ENCODE results near the gene ARHGAP20. TPM values are rescaled to one million over a fixed set of nuclear protein-coding genes. Genes with fewer than 3 reads are reported as not detected.
A peak's percentile ranks its signal among the peaks of the same experiment; 100 is the strongest.

ARHGAP20 gene
- total and polyA plus RNA-seq, 7 donors, result 0.69 to 5.3 (median 2.2) TPM

DNA sequence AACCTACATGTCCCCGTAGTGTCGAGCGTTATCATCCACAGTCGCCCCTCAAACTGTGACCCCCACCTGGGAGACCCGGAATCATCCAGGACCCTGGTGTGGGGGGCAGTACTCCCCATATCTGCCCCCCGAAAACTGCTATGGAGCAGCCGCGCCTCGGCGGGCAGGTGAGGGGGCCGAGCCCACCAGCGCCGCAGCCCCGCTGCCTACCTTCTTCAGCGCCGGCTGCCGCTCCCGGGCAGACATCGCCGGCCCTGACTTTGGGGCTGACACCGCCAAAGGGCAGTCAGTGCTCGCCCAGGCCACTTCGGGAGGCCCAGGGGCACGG, 825 bp downstream of the ARHGAP20 start:
- Histone ChIP-seq H3K27ac (peak overlapping the region; percentile 77 to 88 (median 82)), H3K36me3 (no peaks in the 10 kb centered on the region), H3K9me3 (no peaks in the 10 kb centered on the region), H3K4me1 (peaks cover 0 to 29% (median 19%) of the 10 kb centered on the region in 4 donors), H3K4me3 (peak overlapping the region; percentile 55 to 76 (median 62)), H3K27me3 (no peaks in the 10 kb centered on the region)
- no peak for DNase-seq
- WGBS, 2 donors, result 1 to 2% methylated on average over 24 of the region's 24 CpGs
- intact Hi-C loops (cut with DNase I), result loop anchor here (10.0 kb wide), 1 partner anchor 373 kb away; no protein-coding TSS in a partner anchor
- TF ChIP-seq EP300 (IDR thresholded peaks at IDR 0.05) (no peak), POLR2A (IDR thresholded peaks at IDR 0.05) (no peak)

DNA sequence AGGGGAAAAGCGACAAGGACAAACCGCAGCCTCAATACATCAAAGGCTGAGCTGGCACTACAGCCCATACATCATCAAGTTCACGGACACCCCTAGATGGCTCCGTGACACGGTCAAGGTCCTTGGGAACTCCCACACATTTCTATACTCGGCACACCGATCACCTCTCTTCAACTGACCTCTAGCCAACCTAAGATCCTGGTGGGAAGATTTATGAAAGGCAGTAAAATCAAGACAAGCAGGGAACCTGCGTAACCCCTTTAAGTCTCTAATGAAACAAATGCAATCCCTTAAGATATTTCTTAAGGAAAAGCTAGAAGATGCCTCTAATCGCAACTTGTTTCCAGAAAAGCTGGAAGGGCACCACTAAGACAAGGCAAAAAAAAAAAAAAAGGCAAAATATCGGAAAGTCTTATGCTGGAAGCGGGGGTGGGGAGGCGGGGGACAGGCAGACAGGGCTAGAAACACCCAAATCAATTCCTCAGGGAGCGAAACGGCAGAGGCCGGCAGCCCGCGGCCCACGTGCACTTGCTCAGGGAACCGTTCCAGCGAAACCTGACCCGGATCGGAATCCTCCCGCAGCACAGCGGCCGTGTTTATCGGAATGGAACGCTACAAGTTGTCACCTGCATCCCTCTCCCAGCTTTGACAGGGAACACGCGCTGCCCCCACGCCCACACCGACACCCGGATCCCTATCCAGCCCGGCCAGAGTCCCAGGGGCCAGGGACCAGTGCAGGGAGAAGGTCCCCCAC, 1.4 kb downstream of the ARHGAP20 start:
- no peaks in the 10 kb centered on the region for H3K36me3 ChIP-seq
- intact Hi-C loops (cut with DNase I), result loop anchor here (10.0 kb wide), 1 partner anchor 374 kb away; no protein-coding TSS in a partner anchor
- 1 to 5% methylated on average over 33 of the region's 33 CpGs for WGBS, 2 donors
- no peaks in the 10 kb centered on the region for H3K27me3 ChIP-seq
- H3K27ac ChIP-seq, result peak overlapping the region; percentile 77 to 88 (median 82)
- TF ChIP-seq POLR2AphosphoS5 (IDR thresholded peaks at IDR 0.05) (no peak), POLR2A (IDR thresholded peaks at IDR 0.05) (no peak), EP300 (IDR thresholded peaks at IDR 0.05) (no peak)
- TF ChIP-seq, protein P1, sequence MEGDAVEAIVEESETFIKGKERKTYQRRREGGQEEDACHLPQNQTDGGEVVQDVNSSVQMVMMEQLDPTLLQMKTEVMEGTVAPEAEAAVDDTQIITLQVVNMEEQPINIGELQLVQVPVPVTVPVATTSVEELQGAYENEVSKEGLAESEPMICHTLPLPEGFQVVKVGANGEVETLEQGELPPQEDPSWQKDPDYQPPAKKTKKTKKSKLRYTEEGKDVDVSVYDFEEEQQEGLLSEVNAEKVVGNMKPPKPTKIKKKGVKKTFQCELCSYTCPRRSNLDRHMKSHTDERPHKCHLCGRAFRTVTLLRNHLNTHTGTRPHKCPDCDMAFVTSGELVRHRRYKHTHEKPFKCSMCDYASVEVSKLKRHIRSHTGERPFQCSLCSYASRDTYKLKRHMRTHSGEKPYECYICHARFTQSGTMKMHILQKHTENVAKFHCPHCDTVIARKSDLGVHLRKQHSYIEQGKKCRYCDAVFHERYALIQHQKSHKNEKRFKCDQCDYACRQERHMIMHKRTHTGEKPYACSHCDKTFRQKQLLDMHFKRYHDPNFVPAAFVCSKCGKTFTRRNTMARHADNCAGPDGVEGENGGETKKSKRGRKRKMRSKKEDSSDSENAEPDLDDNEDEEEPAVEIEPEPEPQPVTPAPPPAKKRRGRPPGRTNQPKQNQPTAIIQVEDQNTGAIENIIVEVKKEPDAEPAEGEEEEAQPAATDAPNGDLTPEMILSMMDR (IDR thresholded peaks at IDR 0.05), result no peak
- peaks cover 0 to 29% (median 19%) of the 10 kb centered on the region in 4 donors for H3K4me1 ChIP-seq
- H3K4me3 ChIP-seq, result peak overlapping the region; percentile 55 to 76 (median 62)
- H3K9me3 ChIP-seq, result no peaks in the 10 kb centered on the region
- DNase-seq, result peak; percentile 79

DNA sequence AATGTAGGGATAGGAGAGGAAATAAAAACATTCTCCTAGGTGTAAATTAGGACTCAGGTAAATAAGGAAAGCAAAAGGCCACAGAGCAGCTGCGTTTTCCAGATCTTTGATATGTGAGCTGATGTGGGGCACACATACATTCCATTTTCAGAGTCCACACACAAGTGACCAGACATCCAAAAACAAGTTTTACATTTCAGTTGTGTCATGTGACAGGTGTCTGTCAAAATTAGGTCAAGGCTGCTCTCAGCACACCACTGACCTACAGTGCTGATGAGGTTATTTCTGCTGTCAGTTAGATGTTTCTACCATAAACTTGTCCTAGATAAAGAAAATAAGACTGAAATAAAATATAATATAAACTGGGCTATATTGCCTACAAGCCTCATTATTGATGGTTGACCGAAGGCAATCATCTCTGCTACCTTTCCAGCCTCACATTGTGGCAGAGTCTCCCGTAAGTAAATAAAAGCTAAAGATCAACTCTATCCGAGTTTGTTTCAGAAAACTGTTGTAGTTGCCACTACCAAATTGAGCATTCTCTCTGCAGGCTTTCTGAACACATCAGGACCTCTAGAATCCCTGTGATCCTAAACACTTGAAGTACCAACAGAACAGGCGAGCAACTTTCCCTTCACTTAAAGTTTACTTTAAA, 7.9 kb downstream of the ARHGAP20 start:
- intact Hi-C loops (cut with DNase I), result no loop called here

DNA sequence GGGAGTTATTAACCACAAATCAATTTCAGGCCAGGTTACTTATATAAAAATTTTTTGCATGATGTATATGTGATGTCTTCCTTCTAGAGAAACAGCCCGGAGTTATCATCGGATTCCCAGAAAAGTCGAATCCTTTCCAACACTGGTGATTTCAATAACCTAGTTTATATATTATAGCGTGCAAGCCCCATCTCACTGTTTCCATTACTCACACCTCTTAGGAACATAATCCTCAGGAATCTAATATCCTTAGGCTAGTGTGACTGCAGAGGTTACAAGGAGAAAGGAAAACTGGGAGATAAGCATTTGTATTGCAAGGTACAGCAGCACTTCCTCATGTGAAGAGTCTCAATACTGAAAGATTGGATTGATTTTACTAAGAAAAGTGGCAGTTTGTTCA, 20.3 kb downstream of the ARHGAP20 start:
- Histone ChIP-seq H3K4me3 (no peak overlapping the region), H3K9me3 (no peaks in the 10 kb centered on the region), H3K36me3 (no peaks in the 10 kb centered on the region), H3K27ac (no peak overlapping the region), H3K4me1 (no peaks in the 10 kb centered on the region), H3K27me3 (no peaks in the 10 kb centered on the region)
- intact Hi-C loops (cut with DNase I), result no loop called here
- WGBS, 2 donors, result 90 to 94% methylated on average over 4 of the region's 4 CpGs
- no peak for TF ChIP-seq POLR2AphosphoS5 (IDR thresholded peaks at IDR 0.05)
- no peak for TF ChIP-seq POLR2A (IDR thresholded peaks at IDR 0.05)
- TF ChIP-seq, protein P1 (IDR thresholded peaks at IDR 0.05), result no peak
- no peak for TF ChIP-seq EP300 (IDR thresholded peaks at IDR 0.05)
- DNase-seq, result no peak

More for the DNA sequence above, 7.9 kb downstream of the ARHGAP20 start:
- TF ChIP-seq, protein P1 (IDR thresholded peaks at IDR 0.05), result no peak
- TF ChIP-seq EP300 (IDR thresholded peaks at IDR 0.05) (no peak), POLR2AphosphoS5 (IDR thresholded peaks at IDR 0.05) (no peak), POLR2A (IDR thresholded peaks at IDR 0.05) (no peak)
- Histone ChIP-seq H3K36me3 (no peaks in the 10 kb centered on the region), H3K9me3 (no peaks in the 10 kb centered on the region), H3K27me3 (no peaks in the 10 kb centered on the region), H3K27ac (no peak overlapping the region), H3K4me1 (no peaks in the 10 kb centered on the region), H3K4me3 (no peak overlapping the region)
- WGBS, 2 donors, result 51 to 81% methylated on average over 5 of the region's 5 CpGs
- no peak for DNase-seq

DNA sequence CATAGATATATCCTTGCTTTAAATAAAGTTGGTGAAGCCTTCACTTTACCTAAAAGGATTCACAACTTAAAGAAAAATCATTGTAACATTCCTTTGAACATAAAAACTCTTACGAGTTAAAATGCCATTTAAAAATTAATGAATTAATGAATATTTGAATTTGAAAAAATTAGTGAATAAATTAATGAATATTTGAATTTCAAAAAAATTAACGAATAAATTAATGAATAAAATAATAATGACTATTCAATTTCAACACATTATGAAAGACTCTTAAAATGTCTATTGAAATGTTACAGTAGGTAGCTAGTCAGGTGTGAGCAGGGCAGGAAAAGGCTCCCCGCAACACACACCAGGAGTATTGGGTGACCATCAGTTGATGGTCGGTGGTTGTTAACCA, 22.9 kb downstream of the ARHGAP20 start:
- Histone ChIP-seq H3K27me3 (no peaks in the 10 kb centered on the region), H3K9me3 (no peaks in the 10 kb centered on the region), H3K4me1 (no peaks in the 10 kb centered on the region), H3K36me3 (no peaks in the 10 kb centered on the region), H3K4me3 (no peak overlapping the region), H3K27ac (no peak overlapping the region)
- no peak for DNase-seq
- WGBS, 2 donors, result 91 to 94% methylated on average over 4 of the region's 4 CpGs
- intact Hi-C loops (cut with DNase I), result no loop called here
- TF ChIP-seq POLR2AphosphoS5 (IDR thresholded peaks at IDR 0.05), result no peak
- no peak for TF ChIP-seq POLR2A (IDR thresholded peaks at IDR 0.05)
- TF ChIP-seq, protein P1 (IDR thresholded peaks at IDR 0.05), result no peak
- no peak for TF ChIP-seq EP300 (IDR thresholded peaks at IDR 0.05)

All from sigmoid colon (tissue), 7 donors.